Activated T-cell treated with anti-CD3 and anti-CD28 coated beads, Interleukin-2, amount 50 U/mL, for 1 hour (primary cell): ENCODE results near the gene C1QTNF8.

Source experiments
- DNase-seq: peaks from one replicate; pipeline ENCODE4 v3.0.0-alpha.2; 2020

Gene C1QTNF8

GRCh38 chr16:1073566-1074378, 22.3 kb downstream of the C1QTNF8 start:
- no peak for DNase-seq

GRCh38 chr16:1073262-1073558, 22.8 kb downstream of the C1QTNF8 start:
- DNase-seq = no peak

GRCh38 chr16:1072526-1073261, 23.4 kb downstream of the C1QTNF8 start, which contains the start of gene SSTR5:
Gene SSTR5 (plus strand): TSS chr16:1072747. CDS start chr16:1078869, 6,122 bp downstream.
- DNase-seq = no peak

GRCh38 chr16:1071561-1072225, 24.4 kb downstream of the C1QTNF8 start:
- no peak for DNase-seq

GRCh38 chr16:1070864-1071408, 25.1 kb downstream of the C1QTNF8 start:
- DNase-seq = no peak

GRCh38 chr16:1070084-1070863, 25.8 kb downstream of the C1QTNF8 start:
- DNase-seq = no peak

- no peak for DNase-seq
Measured at GRCh38 chr16:1069154-1069553, 26.9 kb downstream of the C1QTNF8 start.

GRCh38 chr16:1068451-1068850, 27.6 kb downstream of the C1QTNF8 start:
- DNase-seq = no peak

GRCh38 chr16:1067629-1068028, 28.4 kb downstream of the C1QTNF8 start:
- DNase-seq = no peak

GRCh38 chr16:1066584-1067172, 29.4 kb downstream of the C1QTNF8 start:
- DNase-seq = no peak

GRCh38 chr16:1065469-1066128, 30.4 kb downstream of the C1QTNF8 start:
- no peak for DNase-seq

- DNase-seq = no peak
Measured at GRCh38 chr16:1063728-1064127, 32.3 kb downstream of the C1QTNF8 start.

- no peak for DNase-seq
Measured at GRCh38 chr16:1062895-1063294, 33.1 kb downstream of the C1QTNF8 start.

GRCh38 chr16:1061769-1062505, 34.1 kb downstream of the C1QTNF8 start:
- DNase-seq = no peak

GRCh38 chr16:1060416-1061340, 35.4 kb downstream of the C1QTNF8 start:
- no peak for DNase-seq

- no peak for DNase-seq
Measured at GRCh38 chr16:1059310-1059709, 36.7 kb downstream of the C1QTNF8 start.

- DNase-seq = no peak
Measured at GRCh38 chr16:1058216-1058615, 37.8 kb downstream of the C1QTNF8 start.

GRCh38 chr16:1057252-1057932, 38.7 kb downstream of the C1QTNF8 start:
- DNase-seq = peak; percentile 72

GRCh38 chr16:1056196-1056595, 39.8 kb downstream of the C1QTNF8 start:
- DNase-seq = no peak
